ENCODE results near the gene MPHOSPH9.

GRCh38 chr12:123269395-123269892 lies 36.5 kb upstream of the MPHOSPH9 start:
- no peak for TF ChIP-seq CTCF (IDR thresholded peaks at IDR 0.05)
- no peak for TF ChIP-seq POLR2A (IDR thresholded peaks at IDR 0.05)

All from thyroid gland (tissue), 4 donors.